Upper lobe of left lung (tissue), 6 donors: ENCODE data around the gene LRRC26. TPM values are rescaled to one million over a fixed set of nuclear protein-coding genes. Genes with fewer than 3 reads are reported as not detected.

Source experiments
- ATAC-seq, 2 donors: fragments of 200-7000 bp; cut with Tn5 transposase; one replicate each; pipeline ENCODE4 v1.9.1; 2022; ENCODE audit warnings: mild to moderate bottlenecking in 2 of 2, moderate library complexity in 2 of 2; ENCODE audit not compliant: low FRiP score in 2 of 2
- DNase-seq, 2 donors: peaks; one replicate each; pipeline ENCODE4 v3.0.0-alpha.2; 2019 to 2020
- H3K27ac ChIP-seq, 4 donors: fragments of 200-600 bp; sonication (generic); one replicate each; pipeline ENCODE4 v1.5.1; 2016 to 2019
- H3K27me3 ChIP-seq, 4 donors: fragments of 200-600 bp; sonication (generic); one replicate each; pipeline ENCODE4 v1.5.1; 2017 to 2019
- H3K36me3 ChIP-seq, 4 donors: fragments of 200-600 bp; sonication (generic); one replicate each; pipeline ENCODE4 v1.5.1; 2016 to 2019
- H3K4me1 ChIP-seq, 4 donors: fragments of 200-600 bp; sonication (generic); one replicate each; pipeline ENCODE4 v1.5.1; 2018 to 2019
- H3K4me3 ChIP-seq, 4 donors: fragments of 200-600 bp; sonication (generic); one replicate each; pipeline ENCODE4 v1.5.1; 2017 to 2019; ENCODE audit warnings: mild to moderate bottlenecking in 2 of 4, moderate library complexity in 1 of 4
- H3K9me3 ChIP-seq, 4 donors: fragments of 200-600 bp; sonication (generic); one replicate each; pipeline ENCODE4 v1.5.1; 2018 to 2019
- CTCF ChIP-seq, 6 experiments: fragments of 450-650 bp in 4 of 6; fragments of 200-600 bp in 2 of 6; sonication (generic) in 2 of 6; IDR thresholded peaks; one replicate each; pipeline ENCODE4 v1.5.1; 2016 to 2019; ENCODE audit warnings: antibody characterized with exemption in 6 of 6
- EP300 ChIP-seq, 4 donors: sonication (generic); formaldehyde crosslinking; IDR thresholded peaks; one replicate each; pipeline ENCODE4 v1.5.1; 2017; ENCODE audit warnings: antibody characterized with exemption in 4 of 4, control low read depth in 2 of 4
- POLR2A ChIP-seq, 4 donors: fragments of 450-650 bp; IDR thresholded peaks; one replicate each; pipeline ENCODE4 v1.5.1; 2016 to 2017; ENCODE audit warnings: antibody characterized with exemption in 4 of 4, mild to moderate bottlenecking in 2 of 4
- POLR2AphosphoS5 ChIP-seq, 2 donors: sonication (generic); formaldehyde crosslinking; IDR thresholded peaks; one replicate each; pipeline ENCODE4 v1.5.1; 2017; ENCODE audit warnings: antibody characterized with exemption in 2 of 2
- WGBS, 2 donors: methylation state at CpG; one replicate each; pipeline ENCODE4 v1.1.5; 2017 to 2018; 5-methylcytosine and 5-hydroxymethylcytosine counted together
- total RNA-seq, 6 donors: library from RNA; depleted of rRNA in 4 of 6; stranded (reverse); fragments of >200 nt in 4 of 6; gene quantifications; one replicate each; pipeline versions ENCODE4 v1.1.0 to v1.2.1, GENCODE V29; 2016 to 2021
- donor health status: DM: no; HTN: no; CAD: no; lungs with moderate emphysema.
- donor health status: DM: no; HTN: yes; CAD: no; lungs with severe emphysema.

Gene LRRC26
- total RNA-seq, 6 donors from 2014 or later = 0.46 to 6.3 (median 1.7) TPM; not detected in 2

DNA sequence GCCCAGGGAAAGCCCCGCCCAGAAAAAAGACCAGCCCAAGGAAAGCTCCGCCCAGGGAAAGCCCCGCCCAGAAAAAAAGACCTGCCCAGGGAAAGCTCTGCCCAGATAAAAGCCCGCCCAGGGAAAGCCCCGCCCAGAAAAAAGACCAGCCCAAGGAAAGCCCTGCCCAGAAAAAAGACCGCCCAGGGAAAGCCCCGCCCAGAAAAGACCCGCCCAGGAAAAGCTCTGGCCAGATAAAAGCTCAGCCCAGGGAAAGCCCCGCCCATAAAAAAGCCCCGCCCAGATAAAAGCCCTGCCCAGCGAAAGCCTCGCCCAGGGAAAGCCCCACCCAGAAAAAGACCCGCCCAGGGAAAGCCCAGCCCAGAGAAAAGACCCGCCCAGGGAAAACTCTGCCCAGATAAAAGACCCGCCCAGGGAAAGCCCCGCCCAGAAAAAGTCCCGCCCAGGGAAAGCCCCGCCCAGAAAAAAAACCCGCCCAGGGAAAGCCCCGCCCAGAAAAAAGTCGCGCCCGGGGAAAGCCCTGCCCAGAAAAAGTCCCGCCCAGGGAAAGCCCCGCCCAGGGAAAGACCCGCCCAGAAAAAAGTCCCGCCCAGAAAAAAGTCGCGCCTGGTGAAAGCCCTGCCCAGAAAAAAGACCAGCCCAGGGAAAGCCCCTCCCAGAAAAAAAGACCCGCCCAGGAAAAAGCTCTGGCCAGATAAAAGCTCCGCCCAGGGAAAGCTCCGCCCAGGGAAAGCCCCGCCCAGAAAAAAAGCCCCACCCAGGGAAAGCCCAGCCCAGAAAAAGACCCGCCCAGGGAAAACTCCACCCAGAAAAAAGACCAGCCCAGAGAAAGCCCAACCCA lies 19.0 kb downstream of the LRRC26 start:
- ATAC-seq = no peak
- Histone ChIP-seq H3K27ac (no peak overlapping the region), H3K9me3 (peaks cover 0 to 6% (median 0%) of the 10 kb centered on the region in 4 donors), H3K36me3 (no peaks in the 10 kb centered on the region), H3K4me1 (no peaks in the 10 kb centered on the region), H3K4me3 (no peak overlapping the region), H3K27me3 (peaks cover 0 to 9% (median 0%) of the 10 kb centered on the region in 4 donors)
- 29 to 34% methylated on average over 33 to 34 of the region's 34 CpGs for WGBS, 2 donors
- DNase-seq = peak in 1 of 2 donors; percentile 38
- TF ChIP-seq POLR2A (IDR thresholded peaks at IDR 0.05) (no peak), POLR2AphosphoS5 (IDR thresholded peaks at IDR 0.05) (no peak), CTCF (IDR thresholded peaks at IDR 0.05) (no peak), EP300 (IDR thresholded peaks at IDR 0.05) (no peak)

- no peaks in the 10 kb centered on the region for H3K36me3 ChIP-seq
- TF ChIP-seq POLR2A (IDR thresholded peaks at IDR 0.05) (no peak), POLR2AphosphoS5 (IDR thresholded peaks at IDR 0.05) (no peak), EP300 (IDR thresholded peaks at IDR 0.05) (no peak), CTCF (IDR thresholded peaks at IDR 0.05) (no peak)
- H3K27me3 ChIP-seq = peaks cover 0 to 8% (median 0%) of the 10 kb centered on the region in 4 donors
- 55 to 60% methylated on average over 16 to 20 of the region's 20 CpGs for WGBS, 2 donors
- no peak overlapping the region for H3K27ac ChIP-seq
- DNase-seq (peak in 1 of 2 donors; percentile 20), ATAC-seq (no peak)
- no peaks in the 10 kb centered on the region for H3K4me1 ChIP-seq
- H3K4me3 ChIP-seq = no peak overlapping the region
- H3K9me3 ChIP-seq = peaks cover 0 to 6% (median 0%) of the 10 kb centered on the region in 4 donors
Observed at GRCh38 chr9:137149942-137150616, 19.8 kb downstream of the LRRC26 start.

DNA sequence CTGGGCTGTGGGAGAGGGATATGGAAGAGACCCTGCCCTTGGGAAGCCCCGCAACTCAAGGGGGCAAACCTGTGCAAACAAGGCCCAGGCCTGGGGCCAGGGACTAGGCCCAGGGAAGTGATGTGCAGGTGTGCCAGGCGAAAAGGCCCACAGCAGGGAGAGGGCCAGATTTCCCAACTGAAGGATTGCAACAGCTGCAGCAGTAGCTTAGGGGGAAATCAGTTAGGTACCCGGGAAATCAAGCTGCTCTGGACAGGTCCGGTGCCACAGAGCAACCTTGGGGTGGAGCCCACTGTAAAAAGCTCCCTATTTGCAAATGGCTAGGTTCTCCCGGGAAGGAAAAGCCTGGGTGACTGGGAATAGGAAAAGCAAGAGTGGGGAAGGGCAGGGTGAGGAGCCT lies 20.5 kb downstream of the LRRC26 start:
- DNase-seq = peak in 1 of 2 donors; percentile 3
- WGBS, 2 donors = 84 to 91% methylated on average over 4 to 5 of the region's 5 CpGs
- Histone ChIP-seq H3K9me3 (peaks cover 0 to 6% (median 0%) of the 10 kb centered on the region in 4 donors), H3K27me3 (peaks cover 0 to 8% (median 0%) of the 10 kb centered on the region in 4 donors), H3K27ac (no peak overlapping the region), H3K4me1 (no peaks in the 10 kb centered on the region), H3K36me3 (no peaks in the 10 kb centered on the region), H3K4me3 (no peak overlapping the region)
- no peak for ATAC-seq
- TF ChIP-seq EP300 (IDR thresholded peaks at IDR 0.05) (no peak), POLR2A (IDR thresholded peaks at IDR 0.05) (no peak), CTCF (IDR thresholded peaks at IDR 0.05) (no peak), POLR2AphosphoS5 (IDR thresholded peaks at IDR 0.05) (no peak)

DNA sequence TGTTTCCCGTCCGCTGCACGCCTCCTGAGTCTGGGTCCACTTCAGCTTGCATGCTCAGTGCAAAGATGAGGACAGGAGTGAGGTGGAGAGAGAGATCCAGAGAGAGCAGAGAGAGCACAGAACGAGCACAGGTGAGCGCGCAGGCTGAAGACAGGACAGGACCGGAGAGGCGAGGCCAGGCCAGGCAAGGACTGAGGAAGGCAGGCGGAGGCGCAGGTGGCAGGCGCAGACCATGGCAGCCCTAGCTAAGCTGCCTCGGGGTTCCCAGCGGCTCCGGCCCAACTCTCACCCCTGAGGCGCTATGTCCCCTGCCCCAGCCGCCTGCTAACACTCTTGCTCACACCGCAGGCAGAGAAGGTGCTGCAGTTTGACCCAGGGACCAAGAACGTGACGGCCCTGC lies 21.2 kb downstream of the LRRC26 start:
- Histone ChIP-seq H3K4me1 (no peaks in the 10 kb centered on the region), H3K9me3 (peaks cover 0 to 6% (median 0%) of the 10 kb centered on the region in 4 donors), H3K4me3 (no peak overlapping the region), H3K27ac (no peak overlapping the region), H3K27me3 (peaks cover 0 to 8% (median 0%) of the 10 kb centered on the region in 4 donors), H3K36me3 (no peaks in the 10 kb centered on the region)
- DNase-seq (peak in 1 of 2 donors; percentile 59), ATAC-seq (no peak)
- TF ChIP-seq EP300 (IDR thresholded peaks at IDR 0.05) (no peak), POLR2A (IDR thresholded peaks at IDR 0.05) (no peak), CTCF (IDR thresholded peaks at IDR 0.05) (no peak), POLR2AphosphoS5 (IDR thresholded peaks at IDR 0.05) (no peak)
- 74 to 76% methylated on average over 14 to 19 of the region's 19 CpGs for WGBS, 2 donors
